GM20000 (cell line): ENCODE results near the gene LUZP1.
A peak's percentile ranks its signal among the peaks of the same experiment; 100 is the strongest.

Experiments used
- DNase-seq: peaks from one replicate; pipeline ENCODE4 v3.0.0; 2012; ENCODE audit warnings: low spot score
- CTCF ChIP-seq: IDR thresholded peaks from 2 replicates; pipeline ENCODE4 v1.5.1; 2012; ENCODE audit warnings: mild to moderate bottlenecking, control low read depth; ENCODE audit errors: extremely low read depth, missing control alignments

LUZP1 gene

GRCh38 chr1:23101101-23101827, 67.4 kb downstream of the LUZP1 start:
- no peak for DNase-seq
- TF ChIP-seq CTCF, result no peak

GRCh38 chr1:23100074-23100748, 68.4 kb downstream of the LUZP1 start:
- DNase-seq, result no peak
- TF ChIP-seq CTCF, result no peak

- DNase-seq, result no peak
- no peak for TF ChIP-seq CTCF
Observed at GRCh38 chr1:23099171-23099536, 69.5 kb downstream of the LUZP1 start.

- DNase-seq, result peak; percentile 70
- TF ChIP-seq CTCF, result peak; percentile 78
Observed at GRCh38 chr1:23098463-23099170, 70.0 kb downstream of the LUZP1 start.

GRCh38 chr1:23097316-23097715, 71.3 kb downstream of the LUZP1 start:
- TF ChIP-seq CTCF, result no peak

GRCh38 chr1:23092447-23092846, 76.2 kb downstream of the LUZP1 start:
- DNase-seq, result no peak

More at GRCh38 chr1:23097316-23097715, 71.3 kb downstream of the LUZP1 start:
- DNase-seq, result no peak

More at GRCh38 chr1:23092447-23092846, 76.2 kb downstream of the LUZP1 start:
- TF ChIP-seq CTCF, result no peak
